ENCODE measurements around the gene SULT1C2. TPM values are rescaled to one million over a fixed set of nuclear protein-coding genes. Genes with fewer than 3 reads are reported as not detected.
A peak's percentile ranks its signal among the peaks of the same experiment; 100 is the strongest.

SULT1C2 gene
- total RNA-seq, 1 donor from 2014 or later: 4.3 TPM

GRCh38 chr2:108285616-108286015 is 3.1 kb upstream of the SULT1C2 start:
- H3K4me3 ChIP-seq (ENCODE audit: low read depth, low read length): peak overlapping the region; percentile 6
- TF ChIP-seq, protein P1, sequence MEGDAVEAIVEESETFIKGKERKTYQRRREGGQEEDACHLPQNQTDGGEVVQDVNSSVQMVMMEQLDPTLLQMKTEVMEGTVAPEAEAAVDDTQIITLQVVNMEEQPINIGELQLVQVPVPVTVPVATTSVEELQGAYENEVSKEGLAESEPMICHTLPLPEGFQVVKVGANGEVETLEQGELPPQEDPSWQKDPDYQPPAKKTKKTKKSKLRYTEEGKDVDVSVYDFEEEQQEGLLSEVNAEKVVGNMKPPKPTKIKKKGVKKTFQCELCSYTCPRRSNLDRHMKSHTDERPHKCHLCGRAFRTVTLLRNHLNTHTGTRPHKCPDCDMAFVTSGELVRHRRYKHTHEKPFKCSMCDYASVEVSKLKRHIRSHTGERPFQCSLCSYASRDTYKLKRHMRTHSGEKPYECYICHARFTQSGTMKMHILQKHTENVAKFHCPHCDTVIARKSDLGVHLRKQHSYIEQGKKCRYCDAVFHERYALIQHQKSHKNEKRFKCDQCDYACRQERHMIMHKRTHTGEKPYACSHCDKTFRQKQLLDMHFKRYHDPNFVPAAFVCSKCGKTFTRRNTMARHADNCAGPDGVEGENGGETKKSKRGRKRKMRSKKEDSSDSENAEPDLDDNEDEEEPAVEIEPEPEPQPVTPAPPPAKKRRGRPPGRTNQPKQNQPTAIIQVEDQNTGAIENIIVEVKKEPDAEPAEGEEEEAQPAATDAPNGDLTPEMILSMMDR (conservative IDR thresholded peaks at IDR 0.05; ENCODE audit: low read depth, low read length): no peak
- DNase-seq (ENCODE audit: low read depth): no peak

DNA sequence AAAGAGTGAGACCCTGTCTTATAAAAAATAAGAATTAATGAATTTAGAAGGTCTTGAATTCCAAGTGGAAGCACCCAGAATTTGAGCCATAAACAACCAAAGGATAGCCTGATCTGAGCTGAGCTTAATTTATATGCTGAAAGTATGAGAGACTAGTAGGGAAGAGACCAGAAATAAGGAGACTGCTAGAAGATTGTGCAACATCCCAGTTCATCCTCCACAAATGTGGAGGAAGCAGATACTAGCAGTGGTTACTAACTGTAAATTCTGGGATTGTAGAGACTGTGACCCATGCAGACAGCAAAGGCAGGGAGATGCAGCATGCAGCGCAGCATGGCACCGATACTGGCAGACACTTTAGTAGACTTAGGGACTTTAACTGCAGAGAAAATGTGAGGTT is 1.5 kb upstream of the SULT1C2 start:
- no peak for DNase-seq (ENCODE audit: low read depth)

GRCh38 chr2:108293850-108294249 is 5.2 kb downstream of the SULT1C2 start:
- TF ChIP-seq, protein P1 (conservative IDR thresholded peaks at IDR 0.05; ENCODE audit: low read depth, low read length): no peak
- DNase-seq (ENCODE audit: low read depth): no peak
- H3K4me3 ChIP-seq (ENCODE audit: low read depth, low read length): no peak overlapping the region

More for the DNA sequence above, 1.5 kb upstream of the SULT1C2 start:
- H3K4me3 ChIP-seq (ENCODE audit: low read depth, low read length): peak overlapping the region; percentile 59
- TF ChIP-seq, protein P1 (conservative IDR thresholded peaks at IDR 0.05; ENCODE audit: low read depth, low read length): no peak

DNA sequence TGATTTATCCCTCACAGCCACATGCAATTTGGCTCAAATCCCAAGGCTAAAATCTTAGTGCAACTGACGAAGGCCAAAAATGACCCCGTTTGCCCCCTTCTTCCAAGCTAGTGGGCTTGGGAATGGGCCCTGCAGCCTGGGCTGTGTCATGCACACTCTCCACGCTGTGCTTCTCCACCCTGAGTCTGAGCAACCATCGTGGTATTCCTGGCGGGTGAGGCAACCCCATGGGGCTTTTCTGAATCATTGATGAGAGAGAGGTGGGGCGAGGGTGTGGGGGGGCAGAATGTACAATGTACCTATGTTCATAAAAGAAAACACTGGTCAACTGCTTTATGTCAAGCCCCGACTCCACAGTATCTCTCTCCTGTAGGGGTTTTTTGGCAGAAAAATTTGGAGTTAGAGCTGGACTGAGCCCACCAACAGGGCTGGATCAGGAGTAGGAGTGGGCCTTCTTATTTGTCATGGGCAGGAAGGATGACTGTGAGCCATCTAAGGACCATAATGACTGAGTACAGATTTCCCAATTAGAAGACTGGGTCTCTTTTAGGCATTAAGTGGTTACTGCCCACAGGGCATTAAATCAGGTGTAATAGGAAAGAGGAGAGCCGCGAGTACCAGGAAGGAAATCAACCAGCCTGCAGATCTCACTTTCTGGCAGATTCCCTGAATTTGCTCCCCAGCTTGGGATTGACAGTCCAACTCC is 8.9 kb downstream of the SULT1C2 start:
- TF ChIP-seq, protein P1 (conservative IDR thresholded peaks at IDR 0.05; ENCODE audit: low read depth, low read length): no peak
- DNase-seq (ENCODE audit: low read depth): peak; percentile 41
- H3K4me3 ChIP-seq (ENCODE audit: low read depth, low read length): no peak overlapping the region

GRCh38 chr2:108301558-108301957 is 12.9 kb downstream of the SULT1C2 start:
- TF ChIP-seq, protein P1 (conservative IDR thresholded peaks at IDR 0.05; ENCODE audit: low read depth, low read length): no peak
- H3K4me3 ChIP-seq (ENCODE audit: low read depth, low read length): no peak overlapping the region
- no peak for DNase-seq (ENCODE audit: low read depth)

GRCh38 chr2:108304975-108305374 is 16.3 kb downstream of the SULT1C2 start:
- TF ChIP-seq, protein P1 (conservative IDR thresholded peaks at IDR 0.05; ENCODE audit: low read depth, low read length): no peak
- DNase-seq (ENCODE audit: low read depth): no peak
- no peak overlapping the region for H3K4me3 ChIP-seq (ENCODE audit: low read depth, low read length)

DNA sequence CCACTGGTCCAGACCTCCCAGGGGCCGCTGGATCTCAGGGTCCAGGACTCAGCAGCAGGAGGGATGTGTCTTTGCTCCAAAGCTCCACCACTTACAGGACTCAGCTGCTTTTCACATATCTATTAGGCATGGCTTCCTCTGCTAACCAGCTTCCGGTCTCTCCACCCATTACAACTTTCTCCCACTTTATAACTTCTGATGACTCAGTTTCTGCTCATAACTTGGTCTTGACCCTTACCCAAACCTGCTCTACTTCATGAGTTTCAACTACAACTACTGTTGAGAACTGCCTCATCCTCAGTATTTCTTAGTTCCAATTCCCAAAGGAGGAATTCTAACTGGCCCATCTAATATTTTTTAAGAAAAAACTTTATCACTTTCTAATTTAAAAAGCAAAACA is 17.2 kb downstream of the SULT1C2 start:
- no peak overlapping the region for H3K4me3 ChIP-seq (ENCODE audit: low read depth, low read length)
- TF ChIP-seq, protein P1 (conservative IDR thresholded peaks at IDR 0.05; ENCODE audit: low read depth, low read length): no peak
- no peak for DNase-seq (ENCODE audit: low read depth)
